ENCODE measurements around the gene PCA3.

DNA sequence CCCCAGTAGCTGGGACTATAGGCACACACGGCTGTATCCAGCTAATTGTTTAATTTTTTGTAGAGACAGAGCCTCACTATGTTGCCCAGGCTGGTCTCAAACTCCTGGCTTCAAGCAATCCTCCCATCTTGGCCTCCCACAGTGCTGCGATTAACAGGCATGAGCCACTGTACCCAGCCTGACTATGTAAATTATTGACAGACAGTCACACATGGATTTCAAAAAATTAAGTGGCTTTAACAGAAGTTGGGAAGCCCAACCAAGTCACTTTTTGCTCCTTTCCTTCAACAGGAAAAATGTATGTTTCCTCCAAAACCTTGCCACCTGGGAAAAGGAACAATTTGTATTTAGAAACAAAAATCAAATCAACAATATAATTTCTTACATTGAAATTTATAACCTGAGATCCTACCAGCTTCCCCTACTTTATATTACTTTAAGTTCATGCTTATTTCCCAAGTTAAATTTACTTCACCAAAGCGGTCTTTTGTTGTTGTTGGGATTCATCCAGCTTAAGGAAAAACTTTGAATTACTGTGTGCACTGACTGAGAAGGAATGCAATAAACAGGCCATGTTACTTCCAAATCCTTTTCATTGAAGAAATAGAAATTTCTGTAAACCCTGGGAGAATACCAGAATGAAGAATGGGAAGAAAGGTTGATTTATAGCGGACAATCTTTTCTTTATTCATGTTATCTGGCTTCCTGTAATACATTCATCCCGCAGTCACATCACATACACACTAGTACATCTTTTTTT is 8.6 kb downstream of the PCA3 start:
- TF ChIP-seq, protein P1, sequence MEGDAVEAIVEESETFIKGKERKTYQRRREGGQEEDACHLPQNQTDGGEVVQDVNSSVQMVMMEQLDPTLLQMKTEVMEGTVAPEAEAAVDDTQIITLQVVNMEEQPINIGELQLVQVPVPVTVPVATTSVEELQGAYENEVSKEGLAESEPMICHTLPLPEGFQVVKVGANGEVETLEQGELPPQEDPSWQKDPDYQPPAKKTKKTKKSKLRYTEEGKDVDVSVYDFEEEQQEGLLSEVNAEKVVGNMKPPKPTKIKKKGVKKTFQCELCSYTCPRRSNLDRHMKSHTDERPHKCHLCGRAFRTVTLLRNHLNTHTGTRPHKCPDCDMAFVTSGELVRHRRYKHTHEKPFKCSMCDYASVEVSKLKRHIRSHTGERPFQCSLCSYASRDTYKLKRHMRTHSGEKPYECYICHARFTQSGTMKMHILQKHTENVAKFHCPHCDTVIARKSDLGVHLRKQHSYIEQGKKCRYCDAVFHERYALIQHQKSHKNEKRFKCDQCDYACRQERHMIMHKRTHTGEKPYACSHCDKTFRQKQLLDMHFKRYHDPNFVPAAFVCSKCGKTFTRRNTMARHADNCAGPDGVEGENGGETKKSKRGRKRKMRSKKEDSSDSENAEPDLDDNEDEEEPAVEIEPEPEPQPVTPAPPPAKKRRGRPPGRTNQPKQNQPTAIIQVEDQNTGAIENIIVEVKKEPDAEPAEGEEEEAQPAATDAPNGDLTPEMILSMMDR (IDR thresholded peaks at IDR 0.05; ENCODE audit: control extremely low read depth in 1 of 3, insufficient read depth in 1 of 3, low read depth in 1 of 3, low read length in 3 of 3): no peak
- TF ChIP-seq EP300 (IDR thresholded peaks at IDR 0.05; ENCODE audit: borderline replicate concordance in 1 of 2, low read depth in 2 of 2, low read length in 2 of 2): no peak
- no peak for TF ChIP-seq BACH1 (IDR thresholded peaks at IDR 0.05; ENCODE audit: low read length)
- TF ChIP-seq CBX5 (IDR thresholded peaks at IDR 0.05; ENCODE audit: low read depth, low read length): no peak
- no peak for TF ChIP-seq SP4 (IDR thresholded peaks at IDR 0.05; ENCODE audit: low read length)
- TF ChIP-seq, protein P2, sequence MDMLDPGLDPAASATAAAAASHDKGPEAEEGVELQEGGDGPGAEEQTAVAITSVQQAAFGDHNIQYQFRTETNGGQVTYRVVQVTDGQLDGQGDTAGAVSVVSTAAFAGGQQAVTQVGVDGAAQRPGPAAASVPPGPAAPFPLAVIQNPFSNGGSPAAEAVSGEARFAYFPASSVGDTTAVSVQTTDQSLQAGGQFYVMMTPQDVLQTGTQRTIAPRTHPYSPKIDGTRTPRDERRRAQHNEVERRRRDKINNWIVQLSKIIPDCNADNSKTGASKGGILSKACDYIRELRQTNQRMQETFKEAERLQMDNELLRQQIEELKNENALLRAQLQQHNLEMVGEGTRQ (IDR thresholded peaks at IDR 0.05; ENCODE audit: low read length): no peak
- no peak for TF ChIP-seq EZH2 (IDR thresholded peaks at IDR 0.05; ENCODE audit: low read depth, low read length, severe bottlenecking)

Data from H1 (cell line).